HCT116 (cell line): ENCODE results near the gene GMDS. TPM values are rescaled to one million over a fixed set of nuclear protein-coding genes. Genes with fewer than 3 reads are reported as not detected.

Source experiments
- ATAC-seq: fragments of 200-7000 bp; cut with Tn5 transposase; 2 replicates; pipeline ENCODE4 v1.9.1; 2020; ENCODE audit warnings: mild to moderate bottlenecking, moderate library complexity
- Bru-seq: library from RNA; stranded (reverse); fragments of 400-500 nt; gene quantifications from one replicate; lab custom pipeline; 2021; lab: Mats Ljungman, UMichigan
- BruChase-seq, 2 experiments: library from RNA; stranded (reverse); fragments of 400-500 nt; gene quantifications; one replicate each; lab custom pipeline; 2021; lab: Mats Ljungman, UMichigan
- BruUV-seq: library from RNA; stranded (reverse); fragments of 400-500 nt; replicated peaks from 2 replicates; lab custom pipeline; 2021; lab: Mats Ljungman, UMichigan
- CTCF ChIA-PET: fragments of 300-600 bp; sonication (Branson Sonifier 250); formaldehyde crosslinking; loops from one replicate; lab custom pipeline; 2021; ENCODE audit warnings: antibody characterized with exemption; lab: Charles Lee
- POLR2A ChIA-PET: fragments of 300-600, 350-600 bp; sonication (Branson Sonifier 250); formaldehyde crosslinking; loops from one replicate; lab custom pipeline; 2021; ENCODE audit warnings: antibody characterized with exemption; lab: Charles Lee
- RAD21 ChIA-PET, 2 experiments: fragments of 300-600 bp; sonication (Branson Sonifier 250); formaldehyde crosslinking; loops; one replicate each; lab custom pipeline; 2023; ENCODE audit warnings: low total read pairs in 2 of 2; ENCODE audit not compliant: uncharacterized antibody in 2 of 2, unreplicated experiment in 2 of 2, low non-redundant PET in 1 of 2; lab: Charles Lee
- DNase-seq: peaks from one replicate; pipeline ENCODE4 v3.0.0-alpha.2; 2010; ENCODE audit warnings: low read depth, low spot score
- H2AFZ ChIP-seq: fragments of 200-600 bp; shearing (Covaris generic), sonication (generic); 2 replicates; pipeline ENCODE4 v1.6.1; 2017; ENCODE audit warnings: low read depth, mixed run types, mixed read lengths, antibody characterized with exemption, low read length; ENCODE audit not compliant: poor library complexity, severe bottlenecking
- H3K27ac ChIP-seq: 2 replicates; pipeline ENCODE4 v1.5.1; 2012; ENCODE audit warnings: low read depth, low read length
- H3K27me3 ChIP-seq: fragments of 200-600 bp; sonication (generic); 2 replicates; pipeline ENCODE4 v1.6.1; 2016; ENCODE audit warnings: mixed run types, low read length, mixed read lengths; ENCODE audit not compliant: insufficient read depth
- H3K36me3 ChIP-seq, 2 experiments: fragments of 200-500 bp in 1 of 2; fragments of 200-600 bp in 1 of 2; sonication (Bioruptor generic) in 1 of 2; sonication (generic) in 1 of 2; 2 replicates each; pipeline versions ENCODE4 v1.5.1 to v1.6.1; 2014 to 2016; ENCODE audit warnings: low read length in 2 of 2, inconsistent platforms in 1 of 2, mixed read lengths in 1 of 2, mixed run types in 1 of 2; ENCODE audit not compliant: insufficient read depth in 2 of 2, control insufficient read depth in 1 of 2
- H3K4me1 ChIP-seq, 2 experiments: fragments of 200-600 bp in 1 of 2; sonication (generic) in 1 of 2; 2 replicates each; pipeline versions ENCODE4 v1.5.1 to v1.6.1; 2012 to 2017; ENCODE audit warnings: low read length in 2 of 2, inconsistent platforms in 1 of 2, mild to moderate bottlenecking in 1 of 2, mixed read lengths in 1 of 2, mixed run types in 1 of 2, moderate library complexity in 1 of 2; ENCODE audit not compliant: insufficient read depth in 2 of 2, control insufficient read depth in 1 of 2
- H3K4me2 ChIP-seq: fragments of 200-600 bp; sonication (generic); 2 replicates; pipeline ENCODE4 v1.6.1; 2017; ENCODE audit warnings: mixed run types, low read length, mixed read lengths
- H3K4me3 ChIP-seq, 2 experiments: fragments of 200-600 bp in 1 of 2; sonication (generic) in 1 of 2; replicated peaks in 1 of 2; 2 replicates each; pipeline ENCODE4 v1.5.1; 2011 to 2016; ENCODE audit warnings: low read length in 2 of 2, control low read depth in 1 of 2, low read depth in 1 of 2, mild to moderate bottlenecking in 1 of 2, mixed read lengths in 1 of 2, mixed run types in 1 of 2
- H3K79me2 ChIP-seq: fragments of 200-600 bp; sonication (generic); 2 replicates; pipeline ENCODE4 v1.6.1; 2017; ENCODE audit warnings: mild to moderate bottlenecking, mixed run types, low read length, moderate library complexity, mixed read lengths; ENCODE audit not compliant: insufficient read depth
- H3K9ac ChIP-seq: fragments of 200-600 bp; sonication (generic); 2 replicates; pipeline ENCODE4 v1.6.1; 2016; ENCODE audit warnings: low read length, mixed read lengths
- H3K9me2 ChIP-seq: fragments of 200-600 bp; sonication (generic), shearing (Covaris generic); 2 replicates; pipeline ENCODE4 v1.6.1; 2017; ENCODE audit warnings: mixed run types, mild to moderate bottlenecking, moderate library complexity; ENCODE audit not compliant: insufficient read depth
- H3K9me3 ChIP-seq, 2 experiments: fragments of 200-500 bp in 1 of 2; fragments of 200-600 bp in 1 of 2; sonication (Bioruptor generic) in 1 of 2; sonication (generic) in 1 of 2; 2 replicates each; pipeline ENCODE4 v1.6.1; 2014 to 2017; ENCODE audit warnings: low read length in 2 of 2, mixed read lengths in 2 of 2, inconsistent platforms in 1 of 2, low read depth in 1 of 2, mild to moderate bottlenecking in 1 of 2, mixed run types in 1 of 2, moderate library complexity in 1 of 2; ENCODE audit not compliant: control insufficient read depth in 1 of 2, insufficient read depth in 1 of 2
- H4K20me1 ChIP-seq: fragments of 200-600 bp; sonication (generic), shearing (Covaris generic); 2 replicates; pipeline ENCODE4 v1.6.1; 2017; ENCODE audit warnings: mixed run types, mild to moderate bottlenecking, moderate library complexity; ENCODE audit not compliant: insufficient read depth
- CEBPB ChIP-seq: IDR thresholded peaks from 2 replicates; pipeline ENCODE4 v1.6.1; 2012; ENCODE audit warnings: low read depth
- EGR1 ChIP-seq: IDR thresholded peaks from 2 replicates; pipeline ENCODE4 v1.6.1; 2012; ENCODE audit warnings: low read depth
- POLR2AphosphoS5 ChIP-seq: IDR thresholded peaks from 2 replicates; pipeline ENCODE4 v1.6.1; 2011; ENCODE audit warnings: mild to moderate bottlenecking, low read depth, low read length, moderate library complexity
- ZBTB33 ChIP-seq: IDR thresholded peaks from 2 replicates; pipeline ENCODE4 v1.6.1; 2011; ENCODE audit warnings: mild to moderate bottlenecking, low read length, moderate library complexity; ENCODE audit not compliant: insufficient replicate concordance; ENCODE audit errors: extremely low read depth
- intact Hi-C: fragments of 100-400 bp; cut with micrococcal nuclease; formaldehyde crosslinking; loops from 2 replicates; pipeline ENCODE4 v1.10.0; 2022
- long read RNA-seq: library from polyadenylated mRNA; unstranded; transcript quantifications from one replicate; pipeline ENCODE4 v2.0.0, GENCODE V29; 2021; ENCODE audit not compliant: unreplicated experiment
- polyA plus RNA-seq: library from polyadenylated mRNA; unstranded; fragments of >200 nt; gene quantifications from 2 replicates; pipeline ENCODE4 v1.2.1, GENCODE V29; 2012; ENCODE audit warnings: missing spikeins
- total RNA-seq: library from RNA; stranded (reverse); gene quantifications from one replicate; pipeline ENCODE4 v1.2.1, GENCODE V29; 2021; ENCODE audit not compliant: unreplicated experiment

GMDS gene
- total RNA-seq, result 34.4 TPM
- polyA plus RNA-seq, result 15.9 and 18.0 TPM in 2 replicates
- Bru-seq, nascent RNA, result percentile 60 among the genes with signal in this experiment
- percentile 47 among the genes with signal in this experiment for BruChase-seq, experiment 1, labeled RNA remaining after a 6-hour chase
- percentile 51 among the genes with signal in this experiment for BruChase-seq, experiment 2, labeled RNA remaining after a 2-hour chase
- long read RNA-seq, partial matches to known transcripts, result 4 of 6 reads
- long read RNA-seq, other reads (novel, unspliced or antisense), result 2 of 6 reads

GRCh38 chr6:2245103-2245876, at the start of gene GMDS:
Gene GMDS (minus strand): TSS chr6:2245605.
- peak within 1 kb of the TSS; percentile 71 for H3K9ac ChIP-seq
- H3K27me3 ChIP-seq, result no peaks in the 10 kb centered on the region
- H3K9me3 ChIP-seq, result no peaks in the 10 kb centered on the region
- no peaks in the 10 kb centered on the region for H3K9me2 ChIP-seq
- peak within 1 kb of the TSS; percentile 68 for H3K27ac ChIP-seq
- H3K36me3 ChIP-seq, result no peaks in the 10 kb centered on the region
- TF ChIP-seq POLR2AphosphoS5 (peak; percentile 76), CEBPB (no peak), EGR1 (peak; percentile 78)
- CTCF ChIA-PET, result no interaction called here
- H3K4me2 ChIP-seq, result peak within 1 kb of the TSS; percentile 84
- no peaks in the 10 kb centered on the region for H4K20me1 ChIP-seq
- peaks cover 18% of the 10 kb centered on the region for H3K79me2 ChIP-seq
- no TSS peak for BruUV-seq
- H3K4me1 ChIP-seq, result peaks cover 4 to 13% of the 10 kb centered on the region in 2 experiments; a peak in 3 of 4 replicates
- peak within 1 kb of the TSS; percentile 67 to 72 for H3K4me3 ChIP-seq
- RAD21 ChIA-PET, result no interaction called here
- ATAC-seq (peak; percentile 96), DNase-seq (peak; percentile 43)
- H2AFZ ChIP-seq, result no peak within 1 kb of the TSS
- intact Hi-C loops, result loop anchor here (5.0 kb wide), 1 partner anchor 387 kb away; no protein-coding TSS in a partner anchor
- POLR2A ChIA-PET, result no interaction called here

DNA sequence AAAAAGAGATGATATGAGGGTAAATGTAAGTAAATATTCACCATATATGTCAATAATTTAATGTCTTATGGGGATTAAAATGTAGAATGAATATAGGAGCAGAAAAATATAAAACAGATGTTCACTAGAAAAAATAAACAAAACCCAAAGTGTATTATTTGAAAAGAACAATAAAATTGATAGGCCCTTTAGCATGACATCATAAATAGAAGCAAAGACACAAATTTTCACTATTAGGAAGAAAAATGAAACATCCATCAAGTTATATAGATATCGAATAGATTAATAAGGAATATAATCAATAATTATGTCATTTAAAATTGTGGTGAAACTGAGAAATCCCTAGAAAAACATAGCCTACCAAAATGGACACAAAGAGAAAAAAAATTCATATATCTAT, 40.1 kb upstream of the GMDS start:
- CTCF ChIA-PET, result no interaction called here
- Histone ChIP-seq H4K20me1 (no peaks in the 10 kb centered on the region), H3K9ac (no peak overlapping the region), H3K4me2 (no peak overlapping the region), H3K79me2 (no peaks in the 10 kb centered on the region), H3K9me3 (no peaks in the 10 kb centered on the region), H3K27ac (no peak overlapping the region), H3K4me3 (no peak overlapping the region), H3K9me2 (0 out of 2 replicates have a peak, but pooled peaks cover 3% of the 10 kb centered on the region), H3K4me1 (no peaks in the 10 kb centered on the region), H3K27me3 (no peaks in the 10 kb centered on the region), H3K36me3 (no peaks in the 10 kb centered on the region), H2AFZ (no peak overlapping the region)
- POLR2A ChIA-PET, result no interaction called here
- TF ChIP-seq ZBTB33, result no peak
- TF ChIP-seq EGR1, result no peak
- ATAC-seq, result no peak
- RAD21 ChIA-PET, result no interaction called here
- intact Hi-C loops, result no loop called here
- BruUV-seq, result no TSS peak
- no peak for DNase-seq
